Measurements from ENCODE around the gene CIRBP. TPM values are rescaled to one million over a fixed set of nuclear protein-coding genes. Genes with fewer than 3 reads are reported as not detected.
A peak's percentile ranks its signal among the peaks of the same experiment; 100 is the strongest.

CIRBP gene
- total RNA-seq, 1 donor from 2014 or later: 184 TPM

DNA sequence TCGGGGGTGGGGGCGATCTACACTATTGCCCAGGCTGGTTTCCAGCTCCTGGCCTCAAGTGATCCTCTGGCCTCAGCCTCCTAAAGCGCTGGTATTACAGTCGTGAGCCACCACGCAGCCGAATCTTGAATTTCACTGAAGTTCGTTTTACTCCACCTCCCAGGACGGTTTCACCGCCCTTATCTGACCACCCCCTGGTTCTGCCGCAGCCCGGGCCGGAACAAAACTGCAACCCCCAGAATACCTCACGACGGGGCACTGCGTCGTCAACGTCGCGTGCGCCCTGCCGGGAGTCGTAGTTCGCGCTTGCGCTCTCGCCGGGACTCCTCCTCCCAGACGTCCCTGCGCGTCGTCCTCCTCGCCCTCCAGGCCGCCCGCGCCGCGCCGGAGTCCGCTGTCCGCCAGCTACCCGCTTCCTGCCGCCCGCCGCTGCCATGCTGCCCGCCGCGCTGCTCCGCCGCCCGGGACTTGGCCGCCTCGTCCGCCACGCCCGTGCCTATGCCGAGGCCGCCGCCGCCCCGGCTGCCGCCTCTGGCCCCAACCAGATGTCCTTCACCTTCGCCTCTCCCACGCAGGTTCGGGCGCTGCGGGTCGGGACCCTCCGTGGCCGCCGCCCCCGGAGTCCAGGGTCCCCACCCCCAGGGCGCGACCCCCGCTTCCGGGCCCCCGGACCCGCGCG lies 27.6 kb upstream of the CIRBP start, which contains the start of gene ATP5F1D:
Gene ATP5F1D (plus strand): TSS at position 335 of the 679 bp plus-strand sequence. CDS start 100 bp downstream, at position 435.
- DNase-seq (ENCODE audit: low read depth) (peak; percentile 88), FAIRE-seq (peak; percentile 52)
- Mint-ChIP-seq H3K4me1 (ENCODE audit: low read depth, unreplicated experiment) (peaks cover 5% of the 10 kb centered on the region), H3K4me3 (ENCODE audit: unreplicated experiment) (peak within 1 kb of the TSS; percentile 89), H3K36me3 (ENCODE audit: low read depth, unreplicated experiment) (no peaks in the 10 kb centered on the region), H3K9me3 (ENCODE audit: unreplicated experiment) (no peaks in the 10 kb centered on the region), H3K27ac (ENCODE audit: unreplicated experiment) (peak within 1 kb of the TSS; percentile 88), H3K27me3 (ENCODE audit: low read depth, unreplicated experiment) (no peaks in the 10 kb centered on the region)
- Histone ChIP-seq H3K9me3 (ENCODE audit: insufficient read depth, low read depth, low read length) (no peaks in the 10 kb centered on the region), H4K20me1 (ENCODE audit: insufficient read depth, low read length) (peaks cover 34% of the 10 kb centered on the region), H3K27me3 (ENCODE audit: insufficient read depth, low read length) (no peaks in the 10 kb centered on the region), H3K9ac (ENCODE audit: low read length) (peak within 1 kb of the TSS; percentile 81), H2AFZ (ENCODE audit: low read depth, low read length) (peak within 1 kb of the TSS; percentile 70), H3K36me3 (ENCODE audit: insufficient read depth, low read length) (no peaks in the 10 kb centered on the region), H3K4me2 (ENCODE audit: low read length) (peak within 1 kb of the TSS; percentile 98), H3K4me3 (ENCODE audit: insufficient read depth, low read depth, low read length) (peak within 1 kb of the TSS; percentile 72), H3K79me2 (ENCODE audit: insufficient read depth, low read length) (peaks cover 33% of the 10 kb centered on the region), H3K4me1 (ENCODE audit: insufficient read depth, low read length) (peaks cover 38% of the 10 kb centered on the region), H3K27ac (ENCODE audit: low read depth, low read length) (peak within 1 kb of the TSS; percentile 29)
- TF ChIP-seq, protein P1, sequence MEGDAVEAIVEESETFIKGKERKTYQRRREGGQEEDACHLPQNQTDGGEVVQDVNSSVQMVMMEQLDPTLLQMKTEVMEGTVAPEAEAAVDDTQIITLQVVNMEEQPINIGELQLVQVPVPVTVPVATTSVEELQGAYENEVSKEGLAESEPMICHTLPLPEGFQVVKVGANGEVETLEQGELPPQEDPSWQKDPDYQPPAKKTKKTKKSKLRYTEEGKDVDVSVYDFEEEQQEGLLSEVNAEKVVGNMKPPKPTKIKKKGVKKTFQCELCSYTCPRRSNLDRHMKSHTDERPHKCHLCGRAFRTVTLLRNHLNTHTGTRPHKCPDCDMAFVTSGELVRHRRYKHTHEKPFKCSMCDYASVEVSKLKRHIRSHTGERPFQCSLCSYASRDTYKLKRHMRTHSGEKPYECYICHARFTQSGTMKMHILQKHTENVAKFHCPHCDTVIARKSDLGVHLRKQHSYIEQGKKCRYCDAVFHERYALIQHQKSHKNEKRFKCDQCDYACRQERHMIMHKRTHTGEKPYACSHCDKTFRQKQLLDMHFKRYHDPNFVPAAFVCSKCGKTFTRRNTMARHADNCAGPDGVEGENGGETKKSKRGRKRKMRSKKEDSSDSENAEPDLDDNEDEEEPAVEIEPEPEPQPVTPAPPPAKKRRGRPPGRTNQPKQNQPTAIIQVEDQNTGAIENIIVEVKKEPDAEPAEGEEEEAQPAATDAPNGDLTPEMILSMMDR (IDR thresholded peaks at IDR 0.05; ENCODE audit: insufficient read depth, low read depth, low read length): no peak
- TF ChIP-seq EZH2 (IDR thresholded peaks at IDR 0.05; ENCODE audit: insufficient read depth, low read length): no peak

- Histone ChIP-seq H4K20me1 (ENCODE audit: insufficient read depth, low read length) (peaks cover 28% of the 10 kb centered on the region), H3K4me3 (ENCODE audit: insufficient read depth, low read depth, low read length) (peak overlapping the region; percentile 5), H3K4me2 (ENCODE audit: low read length) (peak overlapping the region; percentile 98), H3K9ac (ENCODE audit: low read length) (peak overlapping the region; percentile 49), H3K27me3 (ENCODE audit: insufficient read depth, low read length) (no peaks in the 10 kb centered on the region), H3K27ac (ENCODE audit: low read depth, low read length) (no peak overlapping the region), H3K9me3 (ENCODE audit: insufficient read depth, low read depth, low read length) (no peaks in the 10 kb centered on the region), H3K36me3 (ENCODE audit: insufficient read depth, low read length) (no peaks in the 10 kb centered on the region), H3K79me2 (ENCODE audit: insufficient read depth, low read length) (peaks cover 39% of the 10 kb centered on the region), H3K4me1 (ENCODE audit: insufficient read depth, low read length) (peaks cover 46% of the 10 kb centered on the region), H2AFZ (ENCODE audit: low read depth, low read length) (no peak overlapping the region)
- Mint-ChIP-seq H3K27ac (ENCODE audit: unreplicated experiment) (no peak overlapping the region), H3K36me3 (ENCODE audit: low read depth, unreplicated experiment) (no peaks in the 10 kb centered on the region), H3K9me3 (ENCODE audit: unreplicated experiment) (no peaks in the 10 kb centered on the region), H3K4me1 (ENCODE audit: low read depth, unreplicated experiment) (peaks cover 5% of the 10 kb centered on the region), H3K4me3 (ENCODE audit: unreplicated experiment) (peak overlapping the region; percentile 89), H3K27me3 (ENCODE audit: low read depth, unreplicated experiment) (no peaks in the 10 kb centered on the region)
- TF ChIP-seq, protein P1 (IDR thresholded peaks at IDR 0.05; ENCODE audit: insufficient read depth, low read depth, low read length): peak; percentile 66
- no peak for TF ChIP-seq EZH2 (IDR thresholded peaks at IDR 0.05; ENCODE audit: insufficient read depth, low read length)
- DNase-seq (ENCODE audit: low read depth): peak; percentile 51
- no peak for FAIRE-seq
These were observed 25.1 kb upstream of the CIRBP start for GRCh38 chr19:1243768-1244692.

All from astrocyte (in vitro differentiated cells and primary cell).